SU-DHL-6 (cell line): ENCODE results near the gene NCAM2.

Experiments
- EZH2phosphoT487 ChIP-seq: fragments of 200-600 bp; sonication (generic), shearing (Covaris generic); conservative IDR thresholded peaks from 2 replicates; pipeline ENCODE4 v1.6.1; 2018; ENCODE audit warnings: mild to moderate bottlenecking, antibody characterized with exemption, low read length, moderate library complexity, mixed read lengths
- TF ChIP-seq, protein P1 (sequence below): fragments of 200-600 bp; sonication (generic); IDR thresholded peaks from one replicate; pipeline ENCODE4 v1.5.1; 2017; ENCODE audit warnings: antibody characterized with exemption, mild to moderate bottlenecking, low read length, moderate library complexity; ENCODE audit not compliant: insufficient read depth, poor library complexity, severe bottlenecking

DNA sequence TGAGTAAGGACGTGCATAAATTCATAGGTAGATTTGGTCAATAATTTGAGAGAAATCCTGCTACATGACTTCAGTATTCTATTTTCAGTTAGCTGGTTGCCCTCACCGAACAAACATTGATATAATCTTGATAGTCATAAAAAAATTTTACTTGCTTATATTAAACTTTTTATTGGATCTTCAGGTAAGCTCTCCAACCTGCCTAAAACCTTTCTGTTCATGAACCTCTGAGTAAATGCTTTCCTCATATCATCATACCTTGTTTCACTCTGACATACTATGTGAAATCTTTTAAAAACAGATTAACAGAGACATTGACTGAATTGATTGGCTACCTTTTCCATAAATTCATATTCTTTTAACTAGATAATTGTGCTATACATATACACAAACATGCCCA, 299.0 kb downstream of the NCAM2 start:
- TF ChIP-seq, protein P1, sequence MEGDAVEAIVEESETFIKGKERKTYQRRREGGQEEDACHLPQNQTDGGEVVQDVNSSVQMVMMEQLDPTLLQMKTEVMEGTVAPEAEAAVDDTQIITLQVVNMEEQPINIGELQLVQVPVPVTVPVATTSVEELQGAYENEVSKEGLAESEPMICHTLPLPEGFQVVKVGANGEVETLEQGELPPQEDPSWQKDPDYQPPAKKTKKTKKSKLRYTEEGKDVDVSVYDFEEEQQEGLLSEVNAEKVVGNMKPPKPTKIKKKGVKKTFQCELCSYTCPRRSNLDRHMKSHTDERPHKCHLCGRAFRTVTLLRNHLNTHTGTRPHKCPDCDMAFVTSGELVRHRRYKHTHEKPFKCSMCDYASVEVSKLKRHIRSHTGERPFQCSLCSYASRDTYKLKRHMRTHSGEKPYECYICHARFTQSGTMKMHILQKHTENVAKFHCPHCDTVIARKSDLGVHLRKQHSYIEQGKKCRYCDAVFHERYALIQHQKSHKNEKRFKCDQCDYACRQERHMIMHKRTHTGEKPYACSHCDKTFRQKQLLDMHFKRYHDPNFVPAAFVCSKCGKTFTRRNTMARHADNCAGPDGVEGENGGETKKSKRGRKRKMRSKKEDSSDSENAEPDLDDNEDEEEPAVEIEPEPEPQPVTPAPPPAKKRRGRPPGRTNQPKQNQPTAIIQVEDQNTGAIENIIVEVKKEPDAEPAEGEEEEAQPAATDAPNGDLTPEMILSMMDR, result no peak
- TF ChIP-seq EZH2phosphoT487, result no peak
